Astrocyte (in vitro differentiated cells and primary cell): ENCODE results near the gene ZNF691. TPM values are rescaled to one million over a fixed set of nuclear protein-coding genes. Genes with fewer than 3 reads are reported as not detected.

Experiments used
- DNase-seq: peaks from one replicate; pipeline ENCODE4 v3.0.0-alpha.2; 2010; ENCODE audit warnings: low read depth
- FAIRE-seq: peaks from 2 replicates; lab custom pipeline; 2011; peaks lifted over from hg19 to GRCh38; lab: Jason Lieb, UNC
- H2AFZ ChIP-seq: 2 replicates; pipeline ENCODE4 v1.6.0; 2012; ENCODE audit warnings: low read depth, low read length, inconsistent platforms
- H3K27ac ChIP-seq: 2 replicates; pipeline ENCODE4 v1.5.1; 2011; ENCODE audit warnings: low read depth, low read length, inconsistent platforms
- H3K27me3 ChIP-seq: 2 replicates; pipeline ENCODE4 v1.6.0; 2011; ENCODE audit warnings: low read length, inconsistent platforms; ENCODE audit not compliant: insufficient read depth
- H3K36me3 ChIP-seq: 2 replicates; pipeline ENCODE4 v1.5.1; 2011; ENCODE audit warnings: low read length, inconsistent platforms; ENCODE audit not compliant: insufficient read depth
- H3K4me1 ChIP-seq: 2 replicates; pipeline ENCODE4 v1.5.1; 2011; ENCODE audit warnings: low read length, inconsistent platforms; ENCODE audit not compliant: insufficient read depth
- H3K4me2 ChIP-seq: 2 replicates; pipeline ENCODE4 v1.6.0; 2012; ENCODE audit warnings: low read length, inconsistent platforms
- H3K4me3 ChIP-seq: 2 replicates; pipeline ENCODE4 v1.5.1; 2011; ENCODE audit warnings: low read depth, mild to moderate bottlenecking, low read length, inconsistent platforms; ENCODE audit not compliant: insufficient read depth
- H3K79me2 ChIP-seq: 2 replicates; pipeline ENCODE4 v1.6.0; 2012; ENCODE audit warnings: mild to moderate bottlenecking, low read length, inconsistent platforms; ENCODE audit not compliant: insufficient read depth
- H3K9ac ChIP-seq: 2 replicates; pipeline ENCODE4 v1.6.0; 2012; ENCODE audit warnings: mild to moderate bottlenecking, low read length, inconsistent platforms
- H3K9me3 ChIP-seq: 2 replicates; pipeline ENCODE4 v1.5.1; 2012; ENCODE audit warnings: low read depth, mild to moderate bottlenecking, low read length, inconsistent platforms; ENCODE audit not compliant: insufficient read depth
- H4K20me1 ChIP-seq: 2 replicates; pipeline ENCODE4 v1.6.0; 2012; ENCODE audit warnings: low read length, inconsistent platforms; ENCODE audit not compliant: insufficient read depth
- H3K27ac Mint-ChIP-seq: one replicate; pipeline ENCODE4 v1.8.0; 2021; ENCODE audit warnings: mild to moderate bottlenecking, mixed read lengths; ENCODE audit not compliant: unreplicated experiment
- H3K27me3 Mint-ChIP-seq: one replicate; pipeline ENCODE4 v1.8.0; 2021; ENCODE audit warnings: low read depth, mixed read lengths; ENCODE audit not compliant: unreplicated experiment
- H3K36me3 Mint-ChIP-seq: one replicate; pipeline ENCODE4 v1.8.0; 2021; ENCODE audit warnings: low read depth, mixed read lengths; ENCODE audit not compliant: unreplicated experiment
- H3K4me1 Mint-ChIP-seq: one replicate; pipeline ENCODE4 v1.8.0; 2021; ENCODE audit warnings: low read depth, mixed read lengths; ENCODE audit not compliant: unreplicated experiment
- H3K4me3 Mint-ChIP-seq: one replicate; pipeline ENCODE4 v1.8.0; 2021; ENCODE audit warnings: mild to moderate bottlenecking, moderate library complexity, mixed read lengths; ENCODE audit not compliant: unreplicated experiment
- H3K9me3 Mint-ChIP-seq: one replicate; pipeline ENCODE4 v1.8.0; 2021; ENCODE audit warnings: mild to moderate bottlenecking, mixed read lengths; ENCODE audit not compliant: unreplicated experiment
- CTCF ChIP-seq: IDR thresholded peaks from 2 replicates; pipeline ENCODE4 v1.5.1; 2011; ENCODE audit warnings: low read depth, mild to moderate bottlenecking, inconsistent platforms, low read length, moderate library complexity; ENCODE audit not compliant: insufficient read depth
- EZH2 ChIP-seq: IDR thresholded peaks from 2 replicates; pipeline ENCODE4 v1.6.1; 2012; ENCODE audit warnings: mild to moderate bottlenecking, low read length, inconsistent platforms; ENCODE audit not compliant: insufficient read depth
- total RNA-seq: library from RNA; stranded (reverse); gene quantifications from 2 replicates; pipeline ENCODE4 v1.2.1, GENCODE V29; 2021

Gene ZNF691
- total RNA-seq, 1 donor from 2014 or later, result 5.8 TPM

DNA sequence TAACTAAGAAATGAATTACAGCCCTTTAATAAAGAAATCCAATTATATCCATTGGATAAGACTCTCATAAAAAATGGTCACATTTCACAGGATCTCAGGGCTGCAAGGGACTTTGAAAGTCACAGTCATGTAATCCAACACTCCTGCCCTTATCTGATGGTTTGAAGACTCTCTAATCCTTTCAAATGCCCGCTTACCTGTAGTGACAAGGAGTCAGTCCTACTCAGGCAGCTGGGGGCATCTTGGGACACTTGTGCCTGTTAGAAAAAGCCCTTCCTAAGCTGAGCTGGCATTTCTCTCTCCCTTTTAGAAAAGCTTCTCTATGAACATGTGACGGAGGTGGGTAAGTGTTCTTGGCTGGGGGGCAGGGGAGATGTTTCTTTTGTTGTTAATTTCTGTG, 11.0 kb upstream of the ZNF691 start:
- H3K9me3 ChIP-seq, result no peaks in the 10 kb centered on the region
- Mint-ChIP-seq H3K27me3 (peaks cover 6% of the 10 kb centered on the region), H3K4me1 (no peaks in the 10 kb centered on the region), H3K27ac (peak overlapping the region; percentile 47), H3K9me3 (no peaks in the 10 kb centered on the region), H3K36me3 (peaks cover 18% of the 10 kb centered on the region), H3K4me3 (no peak overlapping the region)
- no peak overlapping the region for H3K4me2 ChIP-seq
- DNase-seq, result no peak
- TF ChIP-seq CTCF, result no peak
- no peak for TF ChIP-seq EZH2
- FAIRE-seq, result no peak
- no peaks in the 10 kb centered on the region for H3K36me3 ChIP-seq
- H3K4me3 ChIP-seq, result no peak overlapping the region
- no peaks in the 10 kb centered on the region for H3K4me1 ChIP-seq
- no peaks in the 10 kb centered on the region for H3K79me2 ChIP-seq
- H3K27me3 ChIP-seq, result no peaks in the 10 kb centered on the region
- no peaks in the 10 kb centered on the region for H4K20me1 ChIP-seq
- no peak overlapping the region for H2AFZ ChIP-seq
- no peak overlapping the region for H3K9ac ChIP-seq
- H3K27ac ChIP-seq, result no peak overlapping the region

DNA sequence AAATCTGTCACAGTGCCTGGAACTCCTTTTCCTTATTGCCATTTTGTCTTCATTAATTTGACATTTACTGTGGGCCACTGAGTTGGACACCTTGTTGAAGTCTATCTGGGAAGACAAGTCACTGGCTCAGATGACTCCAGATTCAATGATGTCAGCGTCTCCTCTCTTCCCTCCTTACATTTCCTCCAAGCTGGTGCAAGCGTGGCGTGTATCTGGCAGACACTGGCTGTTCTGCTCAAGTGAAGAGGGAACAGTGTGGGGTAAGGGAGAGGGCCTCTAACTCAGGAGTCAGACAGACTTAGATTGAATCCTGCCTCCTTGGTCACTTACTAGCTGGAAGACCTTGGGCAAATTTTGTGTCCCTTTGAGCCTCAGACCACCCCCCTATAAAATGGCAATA, 8.7 kb upstream of the ZNF691 start:
- H3K27me3 Mint-ChIP-seq, result peaks cover 6% of the 10 kb centered on the region
- FAIRE-seq, result no peak
- no peaks in the 10 kb centered on the region for H4K20me1 ChIP-seq

More for the DNA sequence above, 8.7 kb upstream of the ZNF691 start:
- H3K4me3 Mint-ChIP-seq, result no peak overlapping the region
- Histone ChIP-seq H3K27me3 (no peaks in the 10 kb centered on the region), H3K9me3 (no peaks in the 10 kb centered on the region), H3K4me3 (no peak overlapping the region), H3K36me3 (no peaks in the 10 kb centered on the region), H3K79me2 (no peaks in the 10 kb centered on the region), H3K4me1 (no peaks in the 10 kb centered on the region), H3K27ac (no peak overlapping the region), H2AFZ (no peak overlapping the region), H3K9ac (no peak overlapping the region), H3K4me2 (no peak overlapping the region)
- TF ChIP-seq EZH2 (no peak), CTCF (no peak)
- DNase-seq, result no peak
- H3K4me1 Mint-ChIP-seq, result no peaks in the 10 kb centered on the region
- no peak overlapping the region for H3K27ac Mint-ChIP-seq
- H3K9me3 Mint-ChIP-seq, result no peaks in the 10 kb centered on the region
- H3K36me3 Mint-ChIP-seq, result peaks cover 21% of the 10 kb centered on the region
